GM21723 (cell line): ENCODE results near the gene GNE.
A peak's percentile ranks its signal among the peaks of the same experiment; 100 is the strongest.
"Not testable (repeated sequence)": the region's sequence is repeated elsewhere in the genome, so short reads cannot be mapped to it uniquely, and the experiment has no call there.

ENCODE experiments used
- ATAC-seq: cut with Tn5 transposase; IDR thresholded peaks from one replicate; pipeline ENCODE4 v1.9.1; 2021; ENCODE audit warnings: mild to moderate bottlenecking, moderate library complexity; ENCODE audit not compliant: unreplicated experiment

GNE gene

DNA sequence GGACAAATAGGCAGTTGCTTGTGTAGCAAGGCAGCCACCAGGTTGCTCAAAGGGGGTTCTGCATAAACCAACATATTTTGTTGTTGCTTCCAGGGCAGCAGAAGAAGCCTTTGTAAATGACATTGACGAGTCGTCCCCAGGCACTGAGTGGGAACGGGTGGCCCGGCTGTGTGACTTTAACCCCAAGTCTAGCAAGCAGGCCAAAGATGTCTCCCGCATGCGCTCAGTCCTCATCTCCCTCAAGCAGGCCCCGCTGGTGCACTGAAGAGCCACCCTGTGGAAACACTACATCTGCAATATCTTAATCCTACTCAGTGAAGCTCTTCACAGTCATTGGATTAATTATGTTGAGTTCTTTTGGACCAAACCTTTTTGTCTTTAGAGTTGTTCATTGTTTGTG is 46.7 kb downstream of the GNE start:
- ATAC-seq = no peak

DNA sequence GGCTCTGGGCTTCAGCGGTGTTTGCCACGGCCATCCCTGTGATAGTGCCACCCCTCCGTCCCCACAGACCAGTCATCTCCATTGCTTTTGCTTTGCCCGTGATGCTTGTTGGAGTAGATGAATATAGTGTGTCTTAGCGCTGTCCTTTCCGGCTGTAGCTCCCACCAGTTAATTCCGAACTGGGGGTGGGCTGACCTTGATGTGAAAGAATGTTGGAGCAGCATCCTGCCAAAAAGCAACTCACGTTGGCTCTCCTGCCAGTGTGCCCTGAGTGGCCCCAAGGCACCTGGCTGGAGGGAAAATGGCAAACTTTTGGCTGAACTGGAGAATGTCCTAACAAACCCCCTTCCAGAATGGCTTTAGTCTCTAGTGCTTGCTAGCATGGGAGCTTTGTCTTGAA is 47.5 kb downstream of the GNE start:
- ATAC-seq = no peak

DNA sequence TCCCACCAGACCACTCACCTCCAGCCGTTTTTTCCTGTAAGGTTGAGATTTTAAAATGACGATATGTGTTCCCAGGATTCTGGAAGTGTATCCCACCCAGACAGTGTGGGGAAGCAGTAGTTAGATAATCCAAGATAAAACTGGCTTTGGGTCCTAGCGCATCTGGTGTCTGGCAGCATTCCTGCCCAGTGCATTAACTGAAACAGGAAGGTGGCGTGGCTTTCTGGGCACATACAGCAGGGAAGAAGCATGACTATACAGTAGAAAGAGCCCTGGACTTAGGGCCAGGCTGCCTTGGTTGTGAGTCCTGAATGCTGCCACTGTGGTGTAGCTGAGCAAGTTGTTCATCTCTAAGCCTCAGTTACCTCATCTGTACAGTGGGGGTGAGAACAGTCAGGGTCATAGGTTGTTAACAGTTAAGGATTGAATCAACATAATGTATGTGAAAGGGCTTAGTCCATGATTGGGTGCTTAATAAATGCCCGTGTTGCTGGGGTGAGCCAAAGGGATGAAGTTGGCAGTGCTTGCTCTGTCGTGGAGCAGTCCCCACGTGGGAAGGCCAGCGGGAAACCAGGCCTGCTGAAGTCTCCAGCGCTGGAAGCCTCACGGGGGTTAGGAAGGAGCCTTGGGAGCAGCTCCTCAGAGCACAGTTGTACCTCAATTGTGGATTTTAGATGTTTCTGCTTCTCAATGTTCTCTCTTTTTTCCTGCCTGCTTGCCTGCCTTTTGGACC is 49.6 kb downstream of the GNE start:
- ATAC-seq = no peak

DNA sequence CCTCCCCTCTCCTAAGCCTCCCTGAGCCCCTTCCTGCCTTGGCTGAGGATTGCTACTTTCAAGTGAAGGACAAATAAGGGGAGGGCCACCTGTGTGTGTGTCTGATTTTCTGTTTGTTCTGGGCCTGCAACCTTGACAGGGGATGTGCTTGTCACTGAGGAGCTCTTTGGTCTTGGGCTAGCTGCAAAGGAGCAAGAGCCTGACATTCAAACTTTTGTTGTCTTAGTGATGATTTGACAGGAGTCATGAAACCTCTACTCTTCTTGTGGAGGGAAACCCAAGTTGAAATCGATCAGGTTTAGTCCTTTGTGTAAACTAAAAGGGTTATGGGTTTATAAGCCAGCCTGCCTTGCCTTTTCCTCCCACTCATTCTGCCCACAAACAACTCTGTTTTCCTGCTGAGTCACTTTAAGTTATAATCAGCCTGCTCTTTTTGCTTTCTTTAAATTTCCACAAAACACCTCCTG is 50.7 kb downstream of the GNE start:
- no peak for ATAC-seq

DNA sequence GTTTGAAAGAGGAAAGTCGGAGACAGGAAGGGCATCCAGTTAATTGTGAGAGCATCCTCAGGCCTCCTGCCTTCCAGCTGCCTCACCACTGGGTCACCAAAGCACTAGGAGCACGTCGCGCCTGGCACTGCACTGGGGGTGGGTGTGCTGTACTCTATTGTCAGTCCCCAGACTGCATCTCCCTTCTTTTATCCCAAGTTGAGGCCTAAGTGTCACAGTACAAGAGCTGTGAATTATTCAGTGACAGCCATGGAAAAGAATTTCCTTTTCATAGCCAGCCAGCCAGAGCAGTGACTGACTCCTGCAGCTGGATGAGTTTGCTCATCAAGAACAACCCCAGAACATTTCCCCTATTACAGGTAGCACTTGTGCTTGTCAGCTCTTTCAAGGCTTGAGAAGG is 51.2 kb downstream of the GNE start:
- ATAC-seq = no peak

DNA sequence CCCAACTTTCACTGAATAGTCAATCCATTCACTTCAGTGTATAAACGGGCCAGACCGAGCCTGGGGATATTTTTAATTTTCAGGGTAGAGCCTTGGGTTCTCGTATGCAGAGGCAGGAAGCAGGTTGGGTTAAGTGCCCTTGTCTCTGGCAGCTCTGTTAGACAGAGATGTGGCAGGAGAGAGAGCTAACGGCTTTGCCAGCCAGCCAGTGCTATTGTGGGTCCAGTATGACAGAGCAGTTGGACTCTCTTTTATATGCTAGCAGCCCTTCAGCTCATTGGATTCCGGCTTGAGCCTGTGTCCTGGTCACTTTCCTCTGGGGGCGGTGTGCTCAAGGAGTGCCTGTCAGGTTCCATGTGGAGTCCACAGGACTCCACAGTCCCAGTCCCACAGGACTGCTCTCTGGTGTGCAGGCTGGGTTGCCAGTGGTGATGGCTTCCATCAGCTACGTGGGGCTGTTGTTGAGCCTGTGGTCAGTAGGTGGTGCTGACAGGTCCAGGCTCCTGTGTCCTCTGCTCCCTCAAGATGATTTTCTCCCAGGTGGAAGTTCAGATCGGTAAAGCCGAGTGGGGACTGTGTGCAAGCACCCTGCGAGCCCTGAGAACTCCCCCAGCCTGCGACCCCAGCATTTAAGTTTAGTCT is 53.2 kb downstream of the GNE start:
- no peak for ATAC-seq

DNA sequence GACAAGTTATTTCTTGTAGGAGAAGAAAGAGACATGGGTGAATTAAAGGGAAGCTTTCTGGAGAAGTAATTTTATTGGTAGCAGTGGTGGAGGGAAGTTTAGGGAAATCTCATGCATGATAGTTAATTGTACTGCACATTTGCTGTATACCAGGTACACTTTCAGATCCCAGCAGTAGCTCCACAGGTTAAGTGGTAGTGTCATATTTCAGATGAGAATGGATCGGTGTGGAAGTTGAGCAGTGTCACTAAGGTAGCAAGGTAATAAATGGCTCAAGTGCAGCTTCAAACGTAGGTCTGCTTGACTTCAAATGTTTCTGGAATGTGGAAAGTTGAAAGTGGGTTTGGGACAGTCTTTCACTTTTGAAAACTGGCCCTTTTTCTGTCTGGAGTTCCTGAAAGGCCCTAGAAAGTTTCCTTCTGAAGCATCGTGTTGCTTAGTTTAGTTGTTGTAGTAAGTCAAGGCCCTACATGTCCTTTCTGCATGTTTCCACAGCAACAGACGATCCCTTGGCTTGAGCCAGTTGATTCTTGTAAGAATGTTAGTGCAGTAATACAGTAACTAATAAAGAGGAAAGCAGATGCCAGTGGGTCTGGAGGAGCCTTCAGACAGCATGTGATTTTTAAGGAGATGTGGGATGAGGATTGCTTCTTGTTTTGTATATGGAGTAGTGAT is 63.8 kb downstream of the GNE start:
- no peak for ATAC-seq

DNA sequence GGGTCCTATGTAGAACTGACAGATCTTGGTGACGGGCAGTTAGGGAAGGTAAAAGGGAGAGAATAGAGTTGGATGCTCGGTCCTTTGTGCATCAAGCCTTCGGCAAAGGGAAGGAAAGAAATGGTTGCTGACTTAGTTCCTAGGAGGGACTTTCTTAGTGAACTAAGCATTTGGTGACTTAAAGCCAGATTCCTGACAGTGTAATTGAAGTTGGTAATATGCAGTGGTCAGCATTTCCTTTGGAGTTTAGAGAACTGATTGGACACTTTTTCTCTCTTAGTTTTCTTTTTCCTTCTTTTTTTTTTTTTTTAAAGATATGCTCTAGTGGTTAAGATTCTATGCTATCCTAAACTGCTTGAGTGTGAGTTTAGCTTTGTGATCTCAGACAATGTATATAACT is 65.2 kb downstream of the GNE start:
- ATAC-seq = no peak

DNA sequence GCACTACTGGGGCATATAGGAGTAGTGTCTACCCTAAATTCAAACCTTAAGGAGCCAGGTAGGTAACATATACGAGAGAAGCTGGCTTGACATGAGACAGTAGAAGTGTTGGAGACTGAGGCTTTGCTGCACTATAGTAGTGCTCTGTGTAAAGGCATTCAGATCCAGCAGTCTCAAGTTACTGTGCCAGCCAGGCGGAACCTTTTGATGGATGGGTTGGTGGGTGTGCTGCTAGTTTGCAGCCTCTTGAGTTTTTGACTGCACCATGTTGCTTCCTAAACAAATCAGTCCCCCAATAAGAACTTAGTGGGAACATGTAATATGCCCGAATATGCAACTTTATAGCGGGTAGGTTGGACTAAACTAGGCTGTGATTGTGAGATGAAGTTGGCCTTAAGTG is 66.1 kb downstream of the GNE start:
- ATAC-seq = no peak

DNA sequence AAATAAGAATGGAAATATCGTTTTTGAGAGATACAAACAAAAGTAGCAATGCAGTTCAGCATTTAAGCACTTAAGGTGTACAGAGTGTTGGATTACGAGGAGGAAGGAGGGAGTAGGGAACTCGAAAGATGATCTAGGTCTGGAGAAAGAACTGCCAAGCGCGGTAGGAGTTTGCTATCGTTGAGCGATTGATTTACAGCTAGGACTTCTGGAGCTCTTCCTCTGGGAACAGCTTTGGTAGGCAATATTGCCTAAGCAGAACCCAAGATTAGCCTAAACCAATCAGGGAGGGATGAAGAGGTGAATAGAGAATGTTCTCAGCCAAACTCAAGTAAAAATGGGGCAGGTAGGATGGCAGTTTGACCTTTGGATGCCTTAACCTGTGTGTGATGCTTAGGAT is 66.6 kb downstream of the GNE start:
- ATAC-seq = no peak

DNA sequence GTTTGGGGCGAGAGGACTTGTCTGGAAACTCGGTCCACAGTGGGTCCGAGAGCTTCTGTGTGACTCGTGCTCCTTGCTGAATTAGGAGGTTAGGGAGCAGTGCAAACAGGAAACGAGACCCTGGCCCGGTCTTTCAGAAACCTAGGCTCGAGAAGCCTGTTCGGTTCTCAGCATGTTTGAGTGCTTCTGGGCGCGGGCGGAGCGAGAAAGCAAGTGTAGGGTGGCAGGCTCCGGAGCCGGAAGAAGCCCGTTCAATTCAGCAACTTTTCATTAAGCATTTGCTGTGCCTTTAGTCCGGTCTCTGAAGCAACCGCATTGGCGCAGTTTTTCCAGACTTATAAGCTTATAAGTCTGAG is 67.0 kb downstream of the GNE start:
- peak; percentile 16 for ATAC-seq

DNA sequence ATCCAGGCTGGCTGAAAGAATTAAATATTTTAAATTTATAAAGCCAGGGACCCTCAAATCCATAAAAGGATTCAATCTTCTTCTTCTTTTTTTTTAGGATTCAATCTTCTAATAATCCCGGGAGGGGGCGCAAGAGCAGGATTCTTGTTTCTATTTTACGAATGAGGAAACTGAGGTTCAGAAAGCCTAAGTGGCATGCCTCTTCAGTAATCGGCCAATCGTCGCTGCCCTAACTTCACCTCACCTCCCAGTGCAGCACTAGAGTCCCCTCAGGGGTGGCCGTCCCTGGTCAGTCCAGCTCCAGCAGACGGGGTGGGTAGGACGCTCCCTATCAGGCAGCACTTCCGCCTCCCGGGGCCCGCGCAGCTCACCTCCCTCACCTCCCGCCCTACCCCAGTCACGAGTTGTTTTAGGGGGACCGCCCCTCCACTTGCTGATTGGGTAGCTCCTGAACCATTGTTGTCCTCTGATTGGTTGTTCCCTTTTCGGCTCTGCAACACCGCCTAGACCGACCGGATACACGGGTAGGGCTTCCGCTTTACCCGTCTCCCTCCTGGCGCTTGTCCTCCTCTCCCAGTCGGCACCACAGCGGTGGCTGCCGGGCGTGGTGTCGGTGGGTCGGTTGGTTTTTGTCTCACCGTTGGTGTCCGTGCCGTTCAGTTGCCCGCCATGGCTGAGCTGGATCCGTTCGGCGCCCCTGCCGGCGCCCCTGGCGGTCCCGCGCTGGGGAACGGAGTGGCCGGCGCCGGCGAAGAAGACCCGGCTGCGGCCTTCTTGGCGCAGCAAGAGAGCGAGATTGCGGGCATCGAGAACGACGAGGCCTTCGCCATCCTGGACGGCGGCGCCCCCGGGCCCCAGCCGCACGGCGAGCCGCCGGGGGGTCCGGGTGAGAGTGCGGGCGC is 67.6 kb downstream of the GNE start, which contains the start of gene CLTA:
Gene CLTA (plus strand): TSS at position 534 of the 902 bp plus-strand sequence. CDS start 136 bp downstream, at position 670.
- ATAC-seq = peak; percentile 97

DNA sequence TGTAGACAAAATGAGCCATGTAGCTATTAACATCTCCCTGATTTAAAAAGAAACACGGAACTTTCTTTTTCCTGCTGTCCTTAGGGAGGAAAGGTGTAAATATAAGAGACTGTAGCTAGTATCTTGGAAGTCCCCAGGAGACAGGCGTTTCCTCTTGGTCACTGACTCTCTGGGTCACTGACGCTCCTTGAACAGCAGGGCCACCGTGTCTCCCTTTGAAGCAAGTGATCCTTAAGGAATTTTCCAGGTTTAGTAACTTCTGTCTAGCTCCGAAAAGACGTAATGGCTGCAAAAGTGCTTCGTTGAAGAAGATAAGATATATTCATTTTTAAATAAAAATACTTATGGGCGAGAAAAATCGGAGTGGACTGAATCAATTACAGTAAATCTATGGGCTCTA is 68.3 kb downstream of the GNE start:
- ATAC-seq = no peak

DNA sequence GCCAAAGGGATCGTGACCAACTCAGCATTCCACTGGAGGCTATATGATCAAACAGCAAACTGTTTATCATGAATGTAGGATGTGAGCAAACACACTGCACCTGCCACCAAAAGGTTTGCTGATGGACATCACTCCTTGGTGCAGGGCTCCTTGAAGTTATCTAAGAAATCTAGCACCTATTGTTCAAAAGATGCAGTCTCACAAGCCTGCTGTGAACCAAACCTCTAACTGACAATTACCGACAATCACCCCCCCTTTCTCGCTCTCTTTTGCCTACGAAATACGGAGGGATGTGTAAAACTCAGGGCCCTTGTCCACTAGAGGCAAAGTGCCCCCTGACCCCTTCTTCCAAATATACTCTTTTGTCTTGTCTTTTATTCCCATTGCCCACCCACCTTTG is 70.0 kb downstream of the GNE start:
- no peak for ATAC-seq

DNA sequence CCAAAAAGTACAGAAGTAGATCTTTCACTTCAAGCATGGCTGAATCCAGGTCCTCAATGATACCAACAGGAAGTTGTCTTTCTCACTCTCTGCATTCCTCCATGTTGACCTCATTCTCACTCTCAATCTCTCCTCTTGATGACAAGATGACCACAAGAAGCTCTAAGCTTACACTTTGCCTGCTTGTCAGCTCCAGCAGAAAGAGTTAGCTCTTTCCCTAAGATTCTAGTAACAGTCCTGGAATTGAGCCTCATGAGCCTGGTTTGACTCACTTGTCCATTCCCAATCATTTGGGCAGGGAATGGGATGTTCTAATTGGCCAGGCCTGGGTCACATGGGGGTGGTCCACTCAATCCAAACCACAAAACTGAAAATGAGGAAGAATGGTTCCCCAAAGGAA is 70.8 kb downstream of the GNE start:
- no peak for ATAC-seq

DNA sequence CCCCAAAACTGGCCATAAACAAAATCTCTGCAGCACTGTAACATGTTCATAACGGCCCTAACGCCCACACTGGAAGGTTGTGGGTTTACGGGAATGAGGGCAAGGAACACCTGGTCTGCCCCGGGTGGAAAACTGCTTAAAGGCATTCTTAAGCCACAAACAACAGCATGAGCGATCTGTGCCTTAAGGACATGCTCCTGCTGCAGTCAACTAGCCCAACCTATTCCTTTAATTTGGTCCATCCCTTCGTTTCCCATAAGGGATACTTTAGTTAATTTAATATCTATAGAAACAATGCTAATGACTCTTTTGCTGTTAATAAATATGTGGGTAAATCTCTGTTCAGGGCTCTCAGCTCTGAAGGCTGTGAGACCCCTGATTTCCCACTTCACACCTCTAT is 78.0 kb downstream of the GNE start:
- not testable (repeated sequence) for ATAC-seq

DNA sequence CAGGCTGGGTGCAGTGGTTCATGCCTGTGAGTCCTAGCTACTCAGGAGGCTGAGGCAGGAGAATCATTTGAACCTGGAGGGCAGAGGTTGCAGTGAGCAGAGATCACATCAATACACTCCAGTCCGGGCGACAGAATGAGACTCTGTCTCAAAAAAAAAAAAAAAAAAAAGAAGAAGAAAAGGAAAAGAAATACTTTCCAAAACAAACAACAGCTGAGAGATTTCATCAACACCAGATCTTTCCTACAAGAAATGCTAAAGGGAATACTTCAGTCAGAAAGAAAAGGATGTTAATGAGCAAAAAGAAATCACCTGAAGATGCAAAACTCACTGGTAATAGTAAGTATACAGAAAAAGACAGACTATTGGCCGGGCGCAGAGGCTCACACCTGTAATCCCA is 80.7 kb downstream of the GNE start:
- no peak for ATAC-seq

DNA sequence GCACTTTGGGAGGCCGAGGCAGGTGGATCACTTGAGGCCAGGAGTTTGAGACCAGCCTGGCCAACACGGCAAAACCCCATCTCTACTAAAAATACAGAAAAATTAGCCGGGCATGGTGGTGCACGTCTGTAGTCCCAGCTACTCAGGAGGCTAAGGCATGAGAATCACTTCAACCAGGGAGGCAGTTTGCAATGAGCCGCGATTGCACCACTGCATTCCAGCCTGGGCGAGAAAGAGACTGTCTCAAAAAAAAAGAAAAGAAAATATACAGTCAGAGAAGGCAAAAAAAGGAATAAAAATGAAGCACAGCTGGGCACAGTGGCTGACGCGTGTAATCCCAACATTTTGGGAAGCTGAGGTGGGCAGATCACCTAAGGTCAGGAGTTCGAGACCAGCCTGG is 81.8 kb downstream of the GNE start:
- not testable (repeated sequence) for ATAC-seq

DNA sequence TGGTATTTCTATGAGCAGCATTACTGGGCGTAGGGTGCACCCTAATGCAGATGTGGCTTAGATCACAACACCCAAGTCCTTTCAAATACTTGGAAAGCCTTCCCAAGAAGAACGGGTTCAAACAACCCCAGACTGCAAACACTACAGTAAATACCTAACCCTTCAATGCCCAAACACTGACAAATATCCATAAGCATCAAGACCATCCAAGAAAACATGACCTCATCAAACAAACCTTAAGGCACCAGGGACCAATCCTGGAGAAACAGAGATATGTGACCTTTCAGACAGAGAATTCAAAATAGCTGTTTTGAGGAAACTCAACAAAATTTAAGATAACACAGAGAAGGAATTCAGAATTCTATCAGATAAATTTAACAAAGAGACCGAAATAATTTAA is 83.0 kb downstream of the GNE start:
- not testable (repeated sequence) for ATAC-seq

DNA sequence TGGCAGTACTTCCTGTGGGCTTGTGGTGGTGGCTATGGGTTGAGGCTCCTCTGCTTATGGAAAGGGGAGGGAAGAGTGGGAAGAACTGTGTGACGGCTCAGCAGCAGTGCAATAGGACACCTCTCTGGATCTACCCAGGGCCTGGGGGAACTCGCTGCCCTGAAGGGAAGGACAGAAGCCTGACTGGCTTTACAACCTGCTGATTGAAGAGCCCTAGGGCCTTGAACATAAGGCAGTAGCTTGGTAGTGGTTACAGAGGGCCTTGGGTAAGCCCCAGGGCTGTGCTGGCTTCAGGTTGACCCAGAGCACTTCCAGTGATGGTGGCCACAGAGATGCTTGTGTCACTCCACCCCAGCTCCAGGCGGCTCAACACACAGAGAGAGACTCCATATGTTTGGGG is 83.5 kb downstream of the GNE start:
- no peak for ATAC-seq

DNA sequence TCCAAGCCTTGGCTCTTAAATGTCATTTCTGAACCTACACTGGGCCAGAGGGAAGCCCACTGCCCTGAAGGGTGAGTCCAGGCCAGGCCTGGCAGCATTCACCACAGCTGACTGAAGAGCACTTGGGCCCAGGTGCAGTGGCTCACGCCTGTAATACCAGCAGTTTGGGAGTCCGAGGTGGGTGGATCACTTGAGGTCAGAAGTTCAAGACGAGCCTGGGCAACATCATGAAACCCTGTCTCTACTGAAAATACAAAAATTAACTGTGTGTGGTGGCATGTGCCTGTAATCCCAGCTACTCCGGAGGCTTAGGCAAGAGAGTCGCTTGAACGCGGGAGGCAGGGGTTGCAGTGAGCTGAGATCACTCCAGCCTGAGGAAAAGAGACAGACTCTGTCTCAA is 84.0 kb downstream of the GNE start:
- no peak for ATAC-seq
